CD4-positive, alpha-beta T cell treated with Interleukin-12 subunit alpha and Interleukin-12 subunit beta, for 1 hour (primary cell): Measurements from ENCODE around the gene ARHGAP29.

Experiments
- DNase-seq: peaks from one replicate; pipeline ENCODE4 v3.0.0-alpha.2; 2020

ARHGAP29 gene

GRCh38 chr1:94237291-94238226, at the start of gene ARHGAP29:
TSS of gene ARHGAP29 (minus strand) at chr1:94237584. CDS start at chr1:94231611, 5,973 bp downstream.
- DNase-seq: peak; percentile 26

DNA sequence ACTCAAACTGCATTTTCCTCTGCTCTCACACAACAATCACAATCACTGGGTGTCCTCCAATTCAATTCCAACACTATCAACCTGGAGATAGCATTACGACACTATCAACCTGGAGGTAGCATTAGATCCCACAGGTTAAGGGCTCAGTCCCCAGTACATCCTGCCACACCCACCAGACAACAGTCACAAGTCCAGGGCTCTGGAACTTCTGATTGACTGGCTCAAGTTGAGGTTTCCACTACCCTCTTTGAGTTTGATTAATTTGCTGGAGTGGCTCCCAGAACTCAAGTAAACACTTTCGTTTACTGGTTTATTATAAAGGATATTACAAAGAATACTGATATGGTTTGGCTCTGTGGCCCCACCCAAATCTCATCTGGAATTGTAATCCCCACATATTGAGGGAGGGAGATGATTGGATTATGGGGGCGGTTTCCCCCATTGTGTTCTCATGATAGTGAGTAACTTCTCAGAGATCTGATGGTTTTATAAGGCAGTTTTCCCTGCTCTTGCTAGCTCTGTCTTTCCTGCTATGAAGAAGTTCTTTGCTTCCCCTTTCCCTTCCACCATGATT, 49.6 kb upstream of the ARHGAP29 start:
- no peak for DNase-seq

DNA sequence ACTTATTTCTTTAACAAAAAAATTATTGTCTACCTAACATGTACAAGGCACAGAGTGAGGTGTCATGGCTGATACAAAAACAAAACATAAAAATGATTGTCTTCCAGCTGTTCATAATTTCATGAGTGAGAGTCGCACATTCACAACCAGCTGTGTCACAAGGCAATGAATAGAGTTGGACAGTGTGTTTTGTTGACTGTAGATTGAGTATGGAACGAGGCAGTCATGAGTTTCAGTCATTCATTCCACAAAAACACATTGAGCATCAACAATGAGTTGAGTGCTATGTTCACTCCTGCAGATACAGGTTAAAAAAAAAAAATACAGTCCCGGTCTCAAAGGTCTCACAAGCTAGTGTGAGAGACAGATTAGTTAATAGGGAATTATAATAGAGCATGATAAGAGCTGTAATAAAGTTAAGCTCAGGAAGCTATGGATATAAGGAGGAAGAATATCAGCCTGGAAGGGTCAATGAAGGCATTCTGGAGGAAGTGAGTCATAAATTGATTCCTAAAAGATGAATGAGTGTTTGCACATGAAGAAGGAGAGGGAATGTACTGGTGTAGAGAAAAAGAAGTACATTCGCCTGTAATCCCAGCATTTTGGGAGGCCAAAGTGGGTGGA, 47.8 kb upstream of the ARHGAP29 start:
- DNase-seq: no peak

DNA sequence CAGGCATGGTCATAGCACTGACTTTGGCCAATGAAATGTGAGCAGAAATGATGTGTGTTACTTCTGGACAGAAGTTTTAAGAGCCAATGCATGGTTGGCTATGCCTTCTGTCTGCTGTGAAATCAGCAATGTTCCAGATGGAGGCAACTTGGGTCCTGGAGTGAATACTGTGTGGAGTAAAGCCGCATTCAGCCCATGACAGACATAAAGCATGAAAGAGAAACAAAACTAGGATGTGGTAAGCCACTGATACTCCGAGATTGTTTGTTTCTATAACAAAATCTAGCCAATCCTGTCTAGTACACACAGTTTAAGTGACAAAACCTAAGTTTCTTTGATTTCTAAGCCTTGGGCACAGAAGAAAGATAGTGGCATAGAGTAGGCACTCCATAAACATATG, 47.1 kb upstream of the ARHGAP29 start:
- DNase-seq: no peak

GRCh38 chr1:94283462-94283861, 46.1 kb upstream of the ARHGAP29 start:
- DNase-seq: no peak

- no peak for DNase-seq
Observed at GRCh38 chr1:94282143-94282711, 44.8 kb upstream of the ARHGAP29 start.

DNA sequence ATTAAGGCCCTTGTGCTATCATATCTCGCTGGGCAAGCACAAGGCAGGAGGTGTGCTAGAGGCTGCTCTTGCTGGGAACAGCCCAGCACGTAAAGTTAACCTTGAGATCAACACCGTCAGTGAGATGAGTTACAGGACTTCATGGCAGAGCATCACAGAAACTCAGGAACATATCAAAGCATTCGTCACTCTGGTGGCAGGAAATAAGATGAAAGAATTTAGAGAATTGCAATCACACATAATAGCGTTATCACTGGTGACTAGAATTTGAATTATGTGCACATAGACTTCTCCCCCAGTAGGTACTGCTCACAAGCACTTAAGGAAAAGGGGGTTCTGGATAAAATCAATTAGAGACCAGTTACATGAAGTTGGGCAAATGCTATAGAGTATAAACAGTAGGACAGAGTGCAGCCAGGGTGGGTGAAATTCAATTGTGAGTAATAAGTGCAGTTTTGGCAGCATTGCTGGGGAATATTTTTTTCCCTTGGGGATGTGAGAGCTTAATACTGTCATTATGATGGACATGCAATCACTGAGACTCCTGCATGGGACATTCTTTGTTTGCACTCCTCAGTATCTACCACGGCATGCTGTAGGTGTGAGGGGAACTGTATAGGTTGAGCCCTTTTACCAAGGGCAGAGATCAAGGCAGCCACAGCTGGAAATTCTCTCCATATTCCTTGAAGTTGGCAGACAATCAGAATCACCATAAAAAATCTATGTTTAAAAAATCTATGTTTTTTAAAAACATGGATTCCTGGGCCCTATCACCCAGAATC, 44.2 kb upstream of the ARHGAP29 start:
- DNase-seq: no peak

DNA sequence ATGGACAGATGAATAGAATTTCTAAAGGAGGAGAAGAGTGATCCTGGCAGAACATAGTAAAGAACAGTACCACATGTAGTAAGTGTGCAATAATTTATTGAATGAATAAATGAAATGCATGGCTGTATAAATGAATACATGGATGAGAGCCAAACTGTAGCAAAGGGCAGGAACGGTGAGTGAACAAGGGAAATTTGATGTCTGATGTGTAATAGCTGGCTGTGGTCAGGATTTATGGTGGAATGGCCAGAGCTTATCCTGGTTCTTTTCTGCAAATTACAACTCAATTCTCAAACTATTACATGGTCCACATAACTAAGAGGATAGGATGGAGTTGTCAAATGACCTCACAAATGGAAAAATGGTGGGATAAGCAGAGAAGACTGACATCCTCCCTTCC, 43.2 kb upstream of the ARHGAP29 start:
- no peak for DNase-seq

DNA sequence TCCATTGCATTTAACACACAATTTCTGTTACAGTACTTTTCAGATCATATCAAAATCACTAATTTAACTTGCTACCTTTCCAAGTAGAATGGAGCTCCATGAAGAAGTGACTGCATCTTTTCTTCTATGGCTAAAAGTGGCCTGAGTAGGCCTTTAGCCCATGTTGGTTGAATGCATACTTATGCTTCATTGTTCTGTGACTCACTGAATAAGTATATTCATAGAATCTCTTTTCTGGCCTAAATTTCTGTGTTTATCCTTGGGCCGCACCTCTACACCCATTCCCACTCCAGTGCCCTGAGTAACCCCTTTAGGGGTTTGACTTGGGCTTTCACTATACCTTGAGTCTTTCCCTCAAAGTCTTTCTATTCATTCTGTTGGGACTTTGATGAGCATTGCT, 42.1 kb upstream of the ARHGAP29 start:
- DNase-seq: no peak

GRCh38 chr1:94279038-94279437, 41.7 kb upstream of the ARHGAP29 start:
- DNase-seq: no peak

DNA sequence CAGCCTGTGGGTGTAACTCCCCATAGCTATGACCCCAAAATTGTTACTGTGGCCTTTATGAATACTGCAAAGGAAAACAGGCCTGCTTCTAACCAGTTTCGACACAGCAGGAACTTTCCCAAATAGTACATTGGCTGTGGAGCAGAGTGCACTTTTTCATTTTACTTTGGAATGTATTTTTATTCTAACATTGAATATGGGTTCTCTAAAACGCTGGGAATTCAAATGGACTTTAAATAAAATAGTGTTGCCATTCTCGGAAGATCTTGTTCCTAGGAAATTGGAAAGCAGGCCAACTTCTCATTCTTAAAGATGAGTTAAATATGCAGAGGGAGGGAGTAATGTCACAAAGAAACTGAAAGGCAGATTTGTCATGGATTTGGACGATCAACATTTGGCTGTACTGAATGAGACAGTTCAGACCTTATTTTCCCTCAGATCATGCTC, 39.6 kb upstream of the ARHGAP29 start:
- no peak for DNase-seq

- no peak for DNase-seq
Observed at GRCh38 chr1:94275083-94275482, 37.7 kb upstream of the ARHGAP29 start.

- DNase-seq: no peak
Observed at GRCh38 chr1:94274561-94274960, 37.2 kb upstream of the ARHGAP29 start.

- no peak for DNase-seq
Observed at GRCh38 chr1:94273111-94273510, 35.7 kb upstream of the ARHGAP29 start.

DNA sequence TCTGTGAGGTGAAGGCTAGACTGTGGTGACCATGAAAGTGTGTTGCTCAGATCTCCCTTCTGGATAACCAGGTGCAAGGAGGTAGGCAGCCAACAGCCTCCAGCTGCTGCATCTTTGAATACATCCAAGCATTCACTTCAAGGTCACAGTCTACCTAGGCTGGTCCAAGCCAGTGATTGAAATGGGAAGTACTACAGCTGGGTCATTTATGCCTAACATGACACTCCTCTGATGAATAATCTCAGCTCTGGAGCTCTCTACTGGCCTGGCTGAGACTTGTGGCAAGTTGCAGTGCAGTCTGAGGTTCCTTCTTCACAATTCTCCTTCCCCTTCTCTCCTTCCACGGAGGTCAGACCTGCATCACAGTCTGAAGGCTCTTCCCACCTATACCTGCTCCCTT, 35.0 kb upstream of the ARHGAP29 start:
- DNase-seq: no peak

- no peak for DNase-seq
Observed at GRCh38 chr1:94271373-94271772, 34.0 kb upstream of the ARHGAP29 start.

- no peak for DNase-seq
Observed at GRCh38 chr1:94270801-94271203, 33.4 kb upstream of the ARHGAP29 start.

GRCh38 chr1:94269921-94270320, 32.5 kb upstream of the ARHGAP29 start:
- DNase-seq: no peak

- DNase-seq: no peak
Observed at GRCh38 chr1:94265906-94266305, 28.5 kb upstream of the ARHGAP29 start.

- DNase-seq: no peak
Observed at GRCh38 chr1:94265011-94265422, 27.6 kb upstream of the ARHGAP29 start.

DNA sequence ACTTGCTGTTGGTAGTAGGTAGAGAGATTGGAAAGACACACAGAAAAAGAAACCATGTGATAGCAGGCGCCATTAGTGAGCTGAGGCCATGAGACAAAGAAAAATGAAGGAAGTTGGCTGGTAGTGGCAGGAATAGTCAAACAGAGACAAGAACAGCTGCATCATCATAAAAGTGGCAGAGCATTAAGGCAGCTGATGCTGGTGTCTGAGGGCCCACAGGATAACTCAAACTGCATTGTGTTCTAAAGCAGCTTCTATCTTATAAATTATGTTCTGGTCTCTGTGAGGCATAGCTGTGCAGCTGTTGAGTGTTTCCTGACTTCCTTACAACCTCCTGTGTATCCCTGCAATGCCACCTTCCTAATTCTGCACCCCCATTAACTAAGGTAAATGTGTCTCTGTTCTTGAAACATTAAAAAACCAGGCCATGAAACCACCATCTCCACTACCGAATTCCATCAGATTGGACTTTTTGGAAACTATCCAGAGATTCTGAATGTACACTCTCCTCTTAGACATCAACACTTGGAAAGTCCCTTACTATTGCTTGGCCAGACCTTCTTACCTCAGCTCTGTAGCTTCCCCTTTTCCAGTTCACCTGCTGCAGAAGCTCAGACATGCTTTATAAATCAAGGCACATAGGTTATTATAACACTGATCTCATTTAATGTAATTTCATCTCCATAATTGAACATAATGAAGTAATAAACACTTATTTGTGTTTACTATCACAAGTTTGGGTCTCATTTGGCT, 23.4 kb upstream of the ARHGAP29 start:
- no peak for DNase-seq
